Subcutaneous abdominal adipose tissue (tissue), 5 donors: ENCODE data around the gene DENND1A.
"Not testable (repeated sequence)": the region's sequence is repeated elsewhere in the genome, so short reads cannot be mapped to it uniquely, and the experiment has no call there.

Source experiments
- H3K27ac ChIP-seq: one replicate; pipeline ENCODE4 v1.7.0; 2013; ENCODE audit warnings: low read depth, mild to moderate bottlenecking, inconsistent platforms, low read length, moderate library complexity
- H3K27me3 ChIP-seq, 5 donors: one replicate each; pipeline ENCODE4 v1.7.0; 2013; ENCODE audit warnings: low read length in 5 of 5, inconsistent platforms in 1 of 5; ENCODE audit not compliant: control insufficient read depth in 5 of 5, insufficient read depth in 4 of 5
- H3K36me3 ChIP-seq, 5 donors: one replicate each; pipeline ENCODE4 v1.7.0; 2013; ENCODE audit warnings: low read length in 5 of 5; ENCODE audit not compliant: control insufficient read depth in 5 of 5, insufficient read depth in 5 of 5
- H3K4me1 ChIP-seq, 5 donors: one replicate each; pipeline ENCODE4 v1.7.0; 2013; ENCODE audit warnings: low read length in 5 of 5, mild to moderate bottlenecking in 3 of 5, moderate library complexity in 1 of 5; ENCODE audit not compliant: control insufficient read depth in 5 of 5, insufficient read depth in 5 of 5
- H3K4me3 ChIP-seq, 5 donors: one replicate each; pipeline ENCODE4 v1.7.0; 2013; ENCODE audit warnings: low read length in 5 of 5, low read depth in 1 of 5
- H3K9ac ChIP-seq, 5 donors: one replicate each; pipeline ENCODE4 v1.7.0; 2013; ENCODE audit warnings: low read length in 5 of 5, mild to moderate bottlenecking in 4 of 5, moderate library complexity in 3 of 5
- H3K9me3 ChIP-seq, 5 donors: one replicate each; pipeline ENCODE4 v1.7.0; 2013; ENCODE audit warnings: low read length in 5 of 5; ENCODE audit not compliant: control insufficient read depth in 5 of 5
- donor health status: healthy.
- donor health status: healthy.
- donor health status: healthy.
- donor health status: healthy.
- donor health status: healthy.

Gene DENND1A

DNA sequence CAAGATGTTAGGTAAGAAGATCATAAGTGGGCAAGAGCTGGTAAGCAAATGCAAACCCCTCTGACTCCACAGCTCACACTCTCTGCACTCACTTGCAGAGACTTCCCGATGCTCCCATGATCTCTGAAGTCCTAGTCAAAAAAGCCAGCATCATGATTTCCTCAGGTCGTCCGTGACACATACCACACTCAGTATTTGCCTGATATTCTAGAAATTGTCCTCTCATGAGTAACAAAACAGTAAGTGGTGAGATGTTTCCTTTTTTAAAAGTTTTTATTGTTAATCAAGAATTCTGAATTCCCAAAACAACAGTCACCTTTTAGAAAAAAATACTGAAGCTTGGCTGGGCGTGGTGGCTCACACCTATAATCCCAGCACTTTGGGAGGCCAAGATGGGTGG is 194.6 kb downstream of the DENND1A start:
- H3K36me3 ChIP-seq: no peaks in the 10 kb centered on the region
- no peak overlapping the region for H3K4me3 ChIP-seq

DNA sequence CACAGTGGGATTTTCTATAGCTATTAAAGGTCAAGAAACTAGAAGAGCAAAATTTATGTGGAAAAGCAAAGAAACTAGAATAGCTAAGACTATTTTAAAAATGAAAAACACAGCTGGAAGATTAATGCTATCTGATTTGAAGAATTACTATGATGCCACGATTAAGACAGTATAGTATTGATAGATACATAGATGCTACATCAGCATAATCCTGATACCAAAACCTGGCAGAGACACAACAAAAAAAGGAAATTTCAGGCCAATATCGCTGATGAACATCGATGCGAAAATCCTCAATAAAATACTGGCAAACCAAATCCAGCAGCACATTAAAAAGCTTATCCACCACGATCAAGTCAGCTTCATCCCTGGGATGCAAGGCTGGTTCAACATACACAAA is 201.4 kb downstream of the DENND1A start:
- H3K36me3 ChIP-seq, H3K27me3 ChIP-seq, H3K4me3 ChIP-seq, H3K9me3 ChIP-seq, H3K27ac ChIP-seq, H3K9ac ChIP-seq, H3K4me1 ChIP-seq: not testable (repeated sequence)

More for the DNA sequence above, 194.6 kb downstream of the DENND1A start:
- Histone ChIP-seq H3K9ac (no peak overlapping the region), H3K4me1 (peaks cover 0 to 13% (median 10%) of the 10 kb centered on the region in 5 donors), H3K27ac (no peak overlapping the region), H3K27me3 (no peaks in the 10 kb centered on the region), H3K9me3 (no peaks in the 10 kb centered on the region)

DNA sequence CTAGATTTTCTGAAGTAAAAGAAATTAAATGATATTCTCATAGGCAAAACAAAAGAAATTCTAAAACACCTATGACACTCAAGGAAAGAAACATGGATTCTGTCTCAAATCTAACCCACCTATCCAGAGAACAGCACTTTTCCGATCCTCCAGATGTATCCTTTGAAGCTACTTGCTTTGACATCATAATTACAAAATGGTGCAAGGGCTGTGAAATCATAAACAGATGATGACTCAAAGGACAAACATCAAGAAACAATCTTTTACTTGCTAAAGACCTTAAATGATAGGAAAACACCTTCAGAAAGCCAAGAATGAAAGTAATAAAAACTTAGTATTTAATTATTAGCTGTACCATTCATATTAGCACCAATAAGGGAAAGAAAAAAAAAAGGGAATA is 202.6 kb downstream of the DENND1A start:
- Histone ChIP-seq H3K4me1 (peaks cover 0 to 5% (median 0%) of the 10 kb centered on the region in 5 donors), H3K4me3 (no peak overlapping the region), H3K27ac (no peak overlapping the region), H3K9me3 (no peaks in the 10 kb centered on the region), H3K27me3 (no peaks in the 10 kb centered on the region), H3K9ac (no peak overlapping the region), H3K36me3 (no peaks in the 10 kb centered on the region)

DNA sequence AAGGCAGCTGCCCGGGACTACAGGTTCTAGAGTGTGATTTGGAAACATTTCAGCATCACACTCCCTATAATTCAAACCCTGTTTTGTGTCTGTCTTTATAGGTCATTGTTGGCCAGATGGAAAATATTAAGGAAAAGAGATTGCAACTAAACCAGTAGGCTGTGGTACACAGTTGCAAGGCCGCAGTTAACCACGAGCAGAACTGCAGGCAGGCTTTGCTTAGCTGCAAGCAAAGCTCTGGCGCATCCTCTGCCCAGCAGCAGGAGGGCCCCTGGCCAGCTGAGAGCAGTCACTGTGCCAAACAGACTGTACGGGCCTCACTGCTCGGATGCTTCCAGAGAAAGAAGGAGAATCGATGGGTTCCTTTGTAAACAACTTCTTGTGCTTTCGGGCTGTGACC is 204.5 kb downstream of the DENND1A start:
- no peak overlapping the region for H3K4me3 ChIP-seq
- H3K4me1 ChIP-seq: peaks cover 0 to 5% (median 0%) of the 10 kb centered on the region in 5 donors
- no peaks in the 10 kb centered on the region for H3K36me3 ChIP-seq
- H3K27ac ChIP-seq: no peak overlapping the region
- H3K27me3 ChIP-seq: no peaks in the 10 kb centered on the region
- no peak overlapping the region for H3K9ac ChIP-seq
- H3K9me3 ChIP-seq: no peaks in the 10 kb centered on the region

DNA sequence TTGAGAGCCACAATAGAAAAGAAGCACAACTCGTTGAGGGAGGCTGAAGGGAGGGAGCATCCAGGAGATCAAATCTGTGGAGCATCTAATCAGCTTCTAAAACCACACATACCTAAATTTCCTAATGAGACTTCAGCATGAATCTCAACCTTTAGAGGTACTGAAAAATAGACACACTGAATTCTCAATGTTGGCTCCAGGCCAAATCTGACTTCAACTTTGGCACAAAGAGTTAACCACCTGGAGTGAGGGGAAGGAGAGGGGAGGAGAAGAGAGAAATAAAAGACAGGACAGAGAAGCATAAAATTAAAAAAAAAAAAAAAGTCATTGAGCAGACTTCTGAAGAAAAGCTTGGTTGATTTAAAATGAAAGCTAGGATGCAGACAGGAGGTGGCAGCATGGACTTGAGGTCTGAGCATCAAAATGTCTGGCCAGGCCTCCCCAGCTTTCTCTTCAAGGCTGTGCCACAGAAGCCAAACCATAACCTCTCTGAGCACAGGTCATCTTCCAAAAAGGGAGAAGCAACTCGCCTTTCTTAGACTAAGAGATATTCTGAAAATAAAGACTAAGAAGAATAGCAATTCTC is 205.6 kb downstream of the DENND1A start:
- no peaks in the 10 kb centered on the region for H3K9me3 ChIP-seq
- no peak overlapping the region for H3K27ac ChIP-seq
- H3K9ac ChIP-seq: no peak overlapping the region
- no peaks in the 10 kb centered on the region for H3K27me3 ChIP-seq
- H3K4me3 ChIP-seq: no peak overlapping the region
- no peaks in the 10 kb centered on the region for H3K36me3 ChIP-seq
- H3K4me1 ChIP-seq: peaks cover 0 to 5% (median 0%) of the 10 kb centered on the region in 5 donors

DNA sequence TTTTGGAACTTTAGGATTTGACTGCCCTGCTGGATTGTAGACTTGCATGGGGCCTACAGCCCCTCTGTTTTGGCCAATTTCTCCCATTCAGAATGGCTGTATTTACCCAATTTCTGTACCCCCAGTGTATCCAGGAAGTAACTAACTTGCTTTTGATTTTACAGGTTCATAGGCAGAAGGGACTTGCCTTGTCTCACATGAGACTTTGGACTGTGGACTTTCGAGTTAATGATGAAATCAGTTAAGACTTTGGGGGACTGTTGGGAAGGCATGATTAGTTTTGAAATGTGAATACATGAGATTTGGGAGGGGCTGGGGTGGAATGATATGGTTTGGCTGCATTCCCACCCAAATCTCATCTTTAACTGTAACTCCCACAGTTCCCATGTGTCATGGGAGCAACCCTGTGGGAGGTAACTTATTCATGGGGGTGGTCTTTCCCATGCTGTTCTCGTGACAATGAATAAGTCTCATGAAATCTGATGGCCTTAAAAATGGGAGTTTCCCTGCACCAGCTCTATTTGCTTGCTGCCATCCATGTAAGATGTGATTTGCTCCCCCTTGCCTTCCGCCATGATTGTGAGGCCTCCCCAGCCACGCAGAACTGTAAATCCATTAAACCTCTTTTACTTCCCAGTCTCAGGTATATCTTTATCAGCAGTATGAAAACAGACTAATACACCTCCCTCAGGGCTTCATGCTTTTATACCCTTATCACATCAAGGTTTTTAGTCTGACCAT is 206.6 kb downstream of the DENND1A start:
- no peaks in the 10 kb centered on the region for H3K9me3 ChIP-seq
- peaks cover 0 to 5% (median 0%) of the 10 kb centered on the region in 5 donors for H3K4me1 ChIP-seq
- no peaks in the 10 kb centered on the region for H3K36me3 ChIP-seq
- H3K4me3 ChIP-seq: no peak overlapping the region
- no peak overlapping the region for H3K27ac ChIP-seq
- no peak overlapping the region for H3K9ac ChIP-seq
- H3K27me3 ChIP-seq: no peaks in the 10 kb centered on the region

DNA sequence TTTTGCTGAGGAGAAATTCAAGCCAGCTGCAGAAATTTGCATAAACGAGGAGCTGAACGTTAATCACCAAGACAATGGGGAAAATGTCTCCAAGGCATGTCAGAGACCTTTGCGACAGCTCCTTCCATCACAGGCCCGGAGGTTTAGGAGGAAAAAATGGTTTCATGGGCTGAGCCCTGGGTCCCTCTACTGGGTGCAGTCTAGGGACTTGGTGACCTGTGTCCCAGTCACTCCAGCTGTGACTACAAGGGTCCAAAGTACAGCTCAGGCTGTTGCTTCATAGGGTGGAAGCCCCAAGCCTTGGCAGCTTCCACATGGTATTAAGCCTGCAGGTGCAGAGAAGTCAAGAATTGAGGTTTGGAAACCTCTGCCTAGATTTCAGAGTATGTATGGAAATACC is 207.5 kb downstream of the DENND1A start:
- no peak overlapping the region for H3K9ac ChIP-seq
- no peaks in the 10 kb centered on the region for H3K27me3 ChIP-seq
- H3K4me1 ChIP-seq: peaks cover 0 to 5% (median 0%) of the 10 kb centered on the region in 5 donors
- no peak overlapping the region for H3K4me3 ChIP-seq
- H3K9me3 ChIP-seq: no peaks in the 10 kb centered on the region
- no peak overlapping the region for H3K27ac ChIP-seq
- H3K36me3 ChIP-seq: no peaks in the 10 kb centered on the region

DNA sequence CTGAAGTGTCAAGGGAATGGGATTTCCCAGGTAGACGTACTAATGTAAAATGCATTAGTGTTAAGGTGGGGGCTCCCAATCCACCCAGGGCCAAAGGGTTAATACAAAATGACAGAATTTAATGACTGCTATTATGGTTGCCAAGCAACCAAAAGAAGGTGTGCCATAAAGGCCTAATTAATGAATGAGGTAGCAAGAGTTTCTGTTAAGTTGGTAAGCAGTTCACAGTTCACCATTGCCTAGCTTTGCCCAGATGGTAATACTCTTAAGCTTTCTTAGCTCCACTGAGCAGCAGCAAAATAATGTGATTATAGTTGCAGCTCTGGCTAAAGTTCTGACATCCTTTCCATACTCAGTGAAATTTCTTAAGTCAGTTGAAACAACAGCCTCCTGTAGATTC is 211.7 kb downstream of the DENND1A start:
- Histone ChIP-seq H3K4me1 (no peaks in the 10 kb centered on the region), H3K9me3 (no peaks in the 10 kb centered on the region), H3K27ac (no peak overlapping the region), H3K9ac (no peak overlapping the region), H3K4me3 (no peak overlapping the region), H3K27me3 (no peaks in the 10 kb centered on the region), H3K36me3 (no peaks in the 10 kb centered on the region)

DNA sequence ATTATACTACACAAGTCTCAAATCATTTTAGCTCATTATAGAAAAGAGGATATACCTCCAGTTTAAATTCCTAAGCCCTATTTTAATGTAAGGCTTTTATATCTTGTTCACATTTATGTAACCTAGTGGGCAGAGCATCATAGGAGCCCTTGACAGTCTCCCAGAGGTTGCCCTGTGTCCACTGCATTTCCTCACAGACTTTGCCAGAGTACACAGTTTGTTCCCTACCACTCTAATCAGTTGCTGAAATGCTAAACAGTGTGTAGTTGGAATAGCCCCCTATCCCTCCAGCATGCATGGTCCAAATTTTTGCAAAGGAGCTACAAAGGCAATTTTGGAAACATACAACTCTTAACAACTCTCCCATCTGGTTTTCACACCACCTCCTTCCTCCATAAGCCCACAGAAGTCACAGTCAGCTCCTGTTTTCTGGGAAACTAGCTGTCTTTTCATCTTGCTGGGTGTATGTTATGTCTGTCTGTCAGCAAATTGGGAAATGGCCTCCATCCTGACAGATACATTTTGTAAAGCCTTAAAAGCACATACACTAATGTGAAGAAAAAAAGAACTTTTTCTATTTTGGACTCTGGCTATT is 212.2 kb downstream of the DENND1A start:
- no peak overlapping the region for H3K4me3 ChIP-seq
- H3K9ac ChIP-seq: no peak overlapping the region
- H3K27ac ChIP-seq: no peak overlapping the region
- H3K27me3 ChIP-seq: no peaks in the 10 kb centered on the region
- no peaks in the 10 kb centered on the region for H3K4me1 ChIP-seq
- H3K36me3 ChIP-seq: no peaks in the 10 kb centered on the region
- no peaks in the 10 kb centered on the region for H3K9me3 ChIP-seq

DNA sequence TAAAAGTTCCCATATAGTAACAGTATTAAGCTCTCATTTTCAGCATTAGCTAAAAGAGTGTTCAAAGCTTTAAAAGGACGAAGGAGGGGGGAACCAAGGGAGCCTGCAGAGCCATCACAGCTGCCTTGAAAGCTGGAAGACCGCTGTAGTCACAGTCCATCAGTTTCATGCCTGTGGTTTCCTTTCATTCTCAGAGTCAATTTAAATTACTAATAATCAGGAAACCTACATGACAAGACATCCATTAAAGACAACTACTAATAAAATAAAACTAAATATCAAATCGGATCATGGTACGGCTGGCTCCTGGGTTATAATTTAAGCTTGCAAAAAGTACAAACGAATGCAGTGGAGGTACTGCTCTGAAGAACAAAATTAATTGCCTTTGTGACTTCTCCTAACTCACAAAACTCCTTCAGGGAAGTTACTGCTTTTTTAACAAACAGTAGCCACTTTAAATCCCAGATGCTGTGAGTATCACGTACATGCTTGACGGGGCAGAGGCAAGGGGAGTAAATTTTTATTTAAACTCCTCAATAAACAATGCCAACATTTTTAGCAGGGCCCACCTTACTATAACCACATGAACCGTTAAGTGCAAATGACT is 213.5 kb downstream of the DENND1A start:
- Histone ChIP-seq H3K9ac (no peak overlapping the region), H3K36me3 (no peaks in the 10 kb centered on the region), H3K4me1 (no peaks in the 10 kb centered on the region), H3K27me3 (no peaks in the 10 kb centered on the region), H3K4me3 (no peak overlapping the region), H3K27ac (no peak overlapping the region), H3K9me3 (no peaks in the 10 kb centered on the region)
